DOHH2 (cell line): Measurements from ENCODE around the gene DSCAM.

Experiments used
- H3F3A ChIP-seq: fragments of 200-600 bp; sonication (generic), shearing (Covaris generic); 2 replicates; pipeline ENCODE4 v1.6.0; 2016; ENCODE audit warnings: antibody characterized with exemption, mild to moderate bottlenecking; ENCODE audit not compliant: control insufficient read depth, insufficient read depth
- H3K27ac ChIP-seq: fragments of 200-600 bp; sonication (generic); 2 replicates; pipeline ENCODE4 v1.5.1; 2014; ENCODE audit warnings: low read depth, mild to moderate bottlenecking, low read length, moderate library complexity
- H3K27me3 ChIP-seq: fragments of 200-600 bp; sonication (generic); 2 replicates; pipeline ENCODE4 v1.6.1; 2014; ENCODE audit warnings: mild to moderate bottlenecking, low read length, mixed read lengths; ENCODE audit not compliant: control insufficient read depth
- H3K36me3 ChIP-seq: fragments of 200-600 bp; sonication (generic); 2 replicates; pipeline ENCODE4 v1.6.1; 2014; ENCODE audit warnings: mild to moderate bottlenecking, low read length, moderate library complexity, mixed read lengths; ENCODE audit not compliant: control insufficient read depth
- H3K4me1 ChIP-seq: fragments of 200-600 bp; sonication (generic); 2 replicates; pipeline ENCODE4 v1.6.1; 2014; ENCODE audit warnings: mild to moderate bottlenecking, low read length, mixed read lengths; ENCODE audit not compliant: control insufficient read depth
- H3K4me2 ChIP-seq: fragments of 200-600 bp; sonication (generic); 2 replicates; pipeline ENCODE4 v1.6.0; 2014; ENCODE audit warnings: mild to moderate bottlenecking, low read length, moderate library complexity
- H3K4me3 ChIP-seq: fragments of 200-600 bp; sonication (generic); 2 replicates; pipeline ENCODE4 v1.5.1; 2014; ENCODE audit warnings: mild to moderate bottlenecking, low read length, mixed read lengths
- H3K79me2 ChIP-seq: fragments of 200-600 bp; sonication (generic); 2 replicates; pipeline ENCODE4 v1.6.1; 2014; ENCODE audit warnings: mild to moderate bottlenecking, low read length, mixed read lengths; ENCODE audit not compliant: control insufficient read depth
- H3K9me2 ChIP-seq: fragments of 200-600 bp; sonication (generic); replicated peaks from 2 replicates; pipeline ENCODE4 v1.6.1; 2014; ENCODE audit warnings: mild to moderate bottlenecking, low read length, mixed read lengths; ENCODE audit not compliant: control insufficient read depth
- H3K9me3 ChIP-seq: fragments of 200-600 bp; sonication (generic); 2 replicates; pipeline ENCODE4 v1.6.1; 2014; ENCODE audit warnings: antibody characterized with exemption, low read length, mixed read lengths; ENCODE audit not compliant: control insufficient read depth, insufficient read depth
- H4K20me1 ChIP-seq: fragments of 200-600 bp; sonication (generic); 2 replicates; pipeline ENCODE4 v1.6.0; 2014; ENCODE audit warnings: low read depth, mild to moderate bottlenecking, antibody characterized with exemption, low read length, moderate library complexity; ENCODE audit not compliant: control insufficient read depth, insufficient read depth
- EZH2phosphoT487 ChIP-seq: fragments of 200-600 bp; sonication (generic); IDR thresholded peaks from 2 replicates; pipeline ENCODE4 v1.6.1; 2017; ENCODE audit warnings: borderline replicate concordance, mild to moderate bottlenecking, antibody characterized with exemption, low read length, moderate library complexity, mixed read lengths
- TF ChIP-seq, protein P1 (sequence below): fragments of 200-600 bp; sonication (generic); IDR thresholded peaks from one replicate; pipeline ENCODE4 v1.5.1; 2014; ENCODE audit warnings: antibody characterized with exemption, mild to moderate bottlenecking, low read depth, low read length; ENCODE audit not compliant: poor library complexity, severe bottlenecking

Gene DSCAM

DNA sequence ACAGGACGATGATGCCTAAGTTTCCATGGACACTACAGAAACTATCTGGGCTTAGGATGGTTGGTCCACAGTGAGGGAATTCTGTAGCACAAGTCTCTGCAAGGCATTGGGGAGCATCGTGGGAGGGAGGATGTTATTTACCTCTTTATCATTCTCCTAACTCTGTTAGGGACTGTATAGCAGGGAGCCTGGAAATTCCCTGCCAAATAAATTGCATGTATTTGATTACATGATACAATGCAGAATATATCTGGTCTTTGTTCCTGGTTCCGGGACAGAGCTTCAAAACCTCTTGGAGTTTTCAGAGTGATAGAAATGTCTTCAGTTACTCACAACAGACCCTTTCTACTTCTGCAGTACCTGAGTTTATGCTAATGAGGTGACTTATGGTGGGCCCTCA lies 593.8 kb downstream of the DSCAM start:
- Histone ChIP-seq H3K4me3 (no peak overlapping the region), H3K27me3 (no peaks in the 10 kb centered on the region), H3K9me2 (no peaks in the 10 kb centered on the region), H3K36me3 (no peaks in the 10 kb centered on the region), H3K4me1 (no peaks in the 10 kb centered on the region), H4K20me1 (no peaks in the 10 kb centered on the region), H3K27ac (no peak overlapping the region), H3K9me3 (no peaks in the 10 kb centered on the region; the same call in 1 of the 2 replicates), H3K79me2 (no peaks in the 10 kb centered on the region), H3F3A (no peaks in the 10 kb centered on the region), H3K4me2 (no peak overlapping the region)
- TF ChIP-seq, protein P1, sequence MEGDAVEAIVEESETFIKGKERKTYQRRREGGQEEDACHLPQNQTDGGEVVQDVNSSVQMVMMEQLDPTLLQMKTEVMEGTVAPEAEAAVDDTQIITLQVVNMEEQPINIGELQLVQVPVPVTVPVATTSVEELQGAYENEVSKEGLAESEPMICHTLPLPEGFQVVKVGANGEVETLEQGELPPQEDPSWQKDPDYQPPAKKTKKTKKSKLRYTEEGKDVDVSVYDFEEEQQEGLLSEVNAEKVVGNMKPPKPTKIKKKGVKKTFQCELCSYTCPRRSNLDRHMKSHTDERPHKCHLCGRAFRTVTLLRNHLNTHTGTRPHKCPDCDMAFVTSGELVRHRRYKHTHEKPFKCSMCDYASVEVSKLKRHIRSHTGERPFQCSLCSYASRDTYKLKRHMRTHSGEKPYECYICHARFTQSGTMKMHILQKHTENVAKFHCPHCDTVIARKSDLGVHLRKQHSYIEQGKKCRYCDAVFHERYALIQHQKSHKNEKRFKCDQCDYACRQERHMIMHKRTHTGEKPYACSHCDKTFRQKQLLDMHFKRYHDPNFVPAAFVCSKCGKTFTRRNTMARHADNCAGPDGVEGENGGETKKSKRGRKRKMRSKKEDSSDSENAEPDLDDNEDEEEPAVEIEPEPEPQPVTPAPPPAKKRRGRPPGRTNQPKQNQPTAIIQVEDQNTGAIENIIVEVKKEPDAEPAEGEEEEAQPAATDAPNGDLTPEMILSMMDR: no peak
- TF ChIP-seq EZH2phosphoT487: no peak

DNA sequence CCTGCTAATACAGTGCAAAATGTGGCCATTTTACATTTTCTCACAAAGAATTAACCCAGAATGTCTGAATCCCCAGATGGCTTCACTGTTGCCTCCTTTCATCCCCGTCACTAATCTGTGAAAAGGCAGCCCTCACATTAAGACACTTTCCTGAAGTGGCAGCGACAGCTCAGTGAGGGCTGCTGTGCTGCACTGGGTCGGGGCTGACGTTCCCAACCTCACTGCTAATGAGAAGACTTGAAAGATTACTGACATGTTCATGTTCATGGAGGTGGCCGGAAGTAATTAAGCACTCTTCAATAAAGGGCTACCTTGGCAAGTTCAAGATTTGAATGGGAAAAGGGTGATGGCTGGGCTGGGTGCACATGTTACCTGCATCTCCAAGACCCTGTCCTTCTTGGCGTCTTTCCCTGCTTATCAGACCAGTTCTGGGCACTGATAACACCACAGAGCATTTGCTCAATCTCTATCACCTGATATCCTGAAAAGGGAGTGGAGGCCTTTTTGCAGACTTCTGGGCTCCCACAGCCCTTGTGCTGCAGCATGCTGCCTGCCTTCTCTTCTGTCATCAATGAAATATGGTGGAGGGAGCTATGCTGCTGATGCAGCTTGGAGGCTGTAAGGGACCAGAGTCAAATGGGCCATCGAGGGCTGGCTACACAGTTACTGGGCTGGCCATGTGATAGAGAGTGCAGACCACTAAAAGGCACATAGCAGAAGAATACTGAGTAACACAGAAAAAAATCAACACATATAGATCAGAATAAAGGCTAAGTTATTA lies 596.3 kb downstream of the DSCAM start:
- Histone ChIP-seq H3K4me2 (no peak overlapping the region), H3K79me2 (no peaks in the 10 kb centered on the region), H3K9me2 (no peaks in the 10 kb centered on the region), H3K36me3 (no peaks in the 10 kb centered on the region), H3K4me3 (no peak overlapping the region), H3F3A (no peaks in the 10 kb centered on the region), H3K9me3 (no peaks in the 10 kb centered on the region; the same call in 1 of the 2 replicates), H3K4me1 (no peaks in the 10 kb centered on the region), H4K20me1 (no peaks in the 10 kb centered on the region), H3K27ac (no peak overlapping the region), H3K27me3 (no peaks in the 10 kb centered on the region)
- no peak for TF ChIP-seq EZH2phosphoT487
- TF ChIP-seq, protein P1: no peak

DNA sequence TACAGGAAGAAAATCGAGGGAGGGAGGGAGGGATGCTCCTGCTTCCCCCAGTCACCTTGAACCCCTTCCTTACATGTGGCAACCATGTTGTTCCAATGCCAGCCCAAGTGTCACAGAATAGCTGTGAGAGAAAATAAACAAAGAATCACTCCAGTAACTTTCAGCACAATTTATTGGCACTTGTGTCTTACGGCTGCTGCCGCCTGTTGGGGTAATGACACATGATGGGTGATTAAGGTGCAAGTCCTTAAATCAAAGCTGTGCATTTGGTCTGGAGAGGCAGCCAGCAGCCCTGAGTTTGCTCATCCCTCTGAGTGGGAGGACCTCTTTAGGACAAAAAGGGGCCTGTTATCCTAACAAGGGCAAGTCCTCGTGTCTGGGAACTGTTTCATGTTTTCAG lies 602.0 kb downstream of the DSCAM start:
- H4K20me1 ChIP-seq: no peaks in the 10 kb centered on the region
- TF ChIP-seq EZH2phosphoT487: no peak
- TF ChIP-seq, protein P1: no peak
- no peaks in the 10 kb centered on the region for H3K9me2 ChIP-seq
- peaks cover 12% of the 10 kb centered on the region; the same call in 1 of the 2 replicates for H3K9me3 ChIP-seq
- no peaks in the 10 kb centered on the region for H3K36me3 ChIP-seq
- no peak overlapping the region for H3K4me3 ChIP-seq
- H3K27ac ChIP-seq: no peak overlapping the region
- no peaks in the 10 kb centered on the region for H3K4me1 ChIP-seq
- H3K79me2 ChIP-seq: no peaks in the 10 kb centered on the region
- H3F3A ChIP-seq: no peaks in the 10 kb centered on the region
- H3K4me2 ChIP-seq: no peak overlapping the region
- H3K27me3 ChIP-seq: no peaks in the 10 kb centered on the region
